Prostate gland (tissue), 2 donors: ENCODE measurements around the gene CGN. TPM values are rescaled to one million over a fixed set of nuclear protein-coding genes. Genes with fewer than 3 reads are reported as not detected.

Source experiments
- DNase-seq: peaks from one replicate; pipeline ENCODE4 v3.0.0-alpha.2; 2019; ENCODE audit warnings: low spot score
- H3K27ac ChIP-seq, 2 donors: fragments of 200-600 bp; sonication (generic); 2 replicates each; pipeline ENCODE4 v1.5.1; 2017 to 2019
- H3K27me3 ChIP-seq: fragments of 200-600 bp; sonication (generic); replicated peaks from 2 replicates; pipeline ENCODE4 v1.5.1; 2019; ENCODE audit not compliant: insufficient read depth
- H3K36me3 ChIP-seq, 2 donors: fragments of 200-600 bp; sonication (generic); 1 replicate in 1 of 2; 2 replicates in 1 of 2; pipeline versions ENCODE4 v1.5.1 to v1.8.1; 2017 to 2019
- H3K4me1 ChIP-seq: fragments of 200-600 bp; sonication (generic); replicated peaks from 2 replicates; pipeline ENCODE4 v1.5.1; 2019
- H3K4me3 ChIP-seq, 2 donors: fragments of 200-600 bp; sonication (generic); 2 replicates each; pipeline ENCODE4 v1.5.1; 2017 to 2019
- H3K9me3 ChIP-seq: fragments of 200-600 bp; sonication (generic); 2 replicates; pipeline ENCODE4 v1.5.1; 2017
- CTCF ChIP-seq, 4 experiments: fragments of 200-600 bp in 2 of 4; fragments of 450-650 bp in 2 of 4; sonication (generic) in 2 of 4; IDR thresholded peaks; 1 replicate in 3 of 4; 2 replicates in 1 of 4; pipeline ENCODE4 v1.5.1; 2016 to 2019; ENCODE audit warnings: antibody characterized with exemption in 4 of 4, mild to moderate bottlenecking in 2 of 4, moderate library complexity in 2 of 4
- POLR2A ChIP-seq: fragments of 450-650 bp; IDR thresholded peaks from one replicate; pipeline ENCODE4 v1.6.1; 2016; ENCODE audit warnings: antibody characterized with exemption, mild to moderate bottlenecking
- POLR2AphosphoS5 ChIP-seq: sonication (generic); formaldehyde crosslinking; IDR thresholded peaks from one replicate; pipeline ENCODE4 v1.6.1; 2017; ENCODE audit warnings: antibody characterized with exemption
- WGBS: methylation state at CpG from one replicate; pipeline ENCODE4 v1.1.5; 2018; 5-methylcytosine and 5-hydroxymethylcytosine counted together
- intact Hi-C: fragments of 100-400 bp; cut with DNase I; formaldehyde crosslinking; loops from one replicate; pipeline ENCODE4 v1.14.2; 2022
- total RNA-seq, 2 donors: library from RNA; depleted of rRNA; stranded (reverse); fragments of >200 nt; gene quantifications; one replicate each; pipeline ENCODE4 v1.1.0, GENCODE V29; 2016

The CGN gene
- total RNA-seq, 2 donors from 2014 or later, result 23.2 to 37.5 TPM

DNA sequence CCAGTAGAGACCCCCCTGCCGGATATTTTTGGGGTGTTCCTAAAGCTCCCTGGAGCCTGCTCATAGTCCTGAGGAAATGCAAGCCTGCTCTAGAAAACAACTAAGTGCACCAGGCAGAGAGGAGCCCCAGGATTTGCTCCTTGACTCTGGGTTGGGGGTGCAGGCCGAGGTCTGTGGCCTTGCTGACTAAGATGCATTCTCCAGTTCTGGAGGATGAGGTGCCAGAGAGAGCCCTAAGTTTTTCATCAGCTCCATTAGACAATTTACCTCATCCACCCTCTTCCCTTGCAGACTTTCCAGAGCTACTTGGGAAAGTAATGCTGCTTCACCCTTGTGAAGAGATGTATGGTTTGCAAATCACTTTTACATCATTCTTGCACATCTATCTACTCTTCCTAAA, 38.0 kb downstream of the CGN start:
- no peak overlapping the region for H3K4me3 ChIP-seq
- H3K27me3 ChIP-seq, result no peaks in the 10 kb centered on the region
- DNase-seq, result no peak
- peak overlapping the region; percentile 57 to 65 for H3K27ac ChIP-seq
- WGBS, result 59% methylated on average over 2 of the region's 2 CpGs
- H3K36me3 ChIP-seq, result no peaks in the 10 kb centered on the region
- H3K4me1 ChIP-seq, result no peaks in the 10 kb centered on the region
- intact Hi-C loops, result no loop called here
- H3K9me3 ChIP-seq, result no peaks in the 10 kb centered on the region
- TF ChIP-seq CTCF (IDR thresholded peaks at IDR 0.05), result no peak
- TF ChIP-seq POLR2AphosphoS5, result no peak
- TF ChIP-seq POLR2A, result no peak

- no peak overlapping the region for H3K4me3 ChIP-seq
- H3K27me3 ChIP-seq, result no peaks in the 10 kb centered on the region
- no peak overlapping the region for H3K27ac ChIP-seq
- WGBS, result 86% methylated on average over 4 of the region's 4 CpGs
- TF ChIP-seq CTCF (IDR thresholded peaks at IDR 0.05) (no peak), POLR2AphosphoS5 (no peak), POLR2A (no peak)
- no peak for DNase-seq
- no peaks in the 10 kb centered on the region for H3K4me1 ChIP-seq
- intact Hi-C loops, result no loop called here
- H3K9me3 ChIP-seq, result no peaks in the 10 kb centered on the region
- H3K36me3 ChIP-seq, result no peaks in the 10 kb centered on the region
Measured at GRCh38 chr1:151553659-151554058, 42.5 kb downstream of the CGN start.

DNA sequence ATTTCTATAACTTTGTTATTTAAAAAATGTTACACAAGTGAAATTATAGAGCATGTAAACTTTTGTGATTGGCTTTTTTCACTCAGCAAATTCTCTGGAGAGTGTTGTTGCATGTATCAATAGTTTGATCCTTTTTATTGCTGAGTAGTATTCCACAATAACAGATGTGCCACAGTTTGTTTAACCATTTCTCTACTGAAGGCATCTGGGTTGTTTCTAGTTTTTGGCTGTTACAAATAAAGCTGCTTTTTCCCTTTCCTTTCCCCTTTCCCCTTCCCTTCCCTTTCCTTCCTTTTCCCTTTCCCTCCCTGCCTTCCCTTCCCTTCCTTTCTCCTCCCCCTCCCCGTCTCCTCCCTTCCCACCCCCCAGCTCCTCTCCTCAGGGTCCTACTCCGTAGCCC, 44.9 kb downstream of the CGN start:
- H3K4me1 ChIP-seq, result no peaks in the 10 kb centered on the region
- intact Hi-C loops, result no loop called here
- no peak for TF ChIP-seq CTCF (IDR thresholded peaks at IDR 0.05)
- TF ChIP-seq POLR2A, result no peak
- TF ChIP-seq POLR2AphosphoS5, result no peak
- no peaks in the 10 kb centered on the region for H3K9me3 ChIP-seq
- no peaks in the 10 kb centered on the region for H3K27me3 ChIP-seq
- no peak overlapping the region for H3K4me3 ChIP-seq
- H3K27ac ChIP-seq, result no peak overlapping the region
- DNase-seq, result no peak
- WGBS, result 100% methylated on average over 2 of the region's 2 CpGs
- H3K36me3 ChIP-seq, result no peaks in the 10 kb centered on the region

DNA sequence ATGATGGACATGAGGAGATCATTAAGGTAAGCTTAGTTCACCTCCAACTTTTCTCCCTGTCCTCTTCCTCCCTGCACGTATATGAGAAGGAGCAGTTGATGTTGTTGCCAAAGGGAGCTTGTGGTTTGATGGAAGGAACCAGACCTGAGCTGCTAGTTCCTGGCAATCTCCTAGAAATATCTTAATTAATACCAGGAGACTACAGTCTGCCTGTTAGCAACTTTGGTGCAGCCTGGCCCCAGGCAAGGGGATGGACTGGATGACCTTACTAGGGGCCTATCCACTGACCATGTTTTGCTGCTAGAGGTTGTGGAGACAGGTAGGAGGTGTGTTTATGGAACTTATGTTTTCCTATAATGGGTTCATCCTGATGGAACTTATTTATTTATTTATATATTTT, 51.5 kb downstream of the CGN start:
- no peak for TF ChIP-seq POLR2A
- TF ChIP-seq POLR2AphosphoS5, result no peak
- no peak for TF ChIP-seq CTCF (IDR thresholded peaks at IDR 0.05)
- WGBS, result 73% methylated on average over 1 of the region's 1 CpG
- no peak overlapping the region for H3K27ac ChIP-seq
- no peaks in the 10 kb centered on the region for H3K27me3 ChIP-seq
- H3K9me3 ChIP-seq, result no peaks in the 10 kb centered on the region
- H3K4me1 ChIP-seq, result no peaks in the 10 kb centered on the region
- no peak for DNase-seq
- no peak overlapping the region for H3K4me3 ChIP-seq
- no peaks in the 10 kb centered on the region for H3K36me3 ChIP-seq
- intact Hi-C loops, result no loop called here

DNA sequence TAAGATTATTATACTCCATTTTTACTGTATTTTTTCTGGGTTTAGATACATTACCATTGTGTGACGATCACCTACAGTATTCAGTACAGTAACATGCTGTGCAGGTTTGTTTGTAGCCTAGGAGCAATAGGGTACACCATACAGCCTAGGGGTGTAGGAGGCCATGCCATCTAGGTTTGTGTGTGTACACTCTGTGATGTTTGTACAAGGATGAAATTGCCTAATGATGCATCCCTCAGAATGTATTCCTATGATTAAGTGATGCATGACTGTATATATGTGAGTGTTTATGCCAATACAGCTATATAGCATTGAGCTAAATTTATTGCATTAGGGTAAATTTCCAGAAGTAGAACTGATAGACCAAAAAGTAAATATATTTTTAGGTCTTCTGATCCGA, 52.2 kb downstream of the CGN start:
- no peak for DNase-seq
- intact Hi-C loops, result no loop called here
- WGBS, result 47% methylated on average over 2 of the region's 2 CpGs

More for the DNA sequence above, 52.2 kb downstream of the CGN start:
- Histone ChIP-seq H3K36me3 (no peaks in the 10 kb centered on the region), H3K4me3 (no peak overlapping the region), H3K4me1 (no peaks in the 10 kb centered on the region), H3K27me3 (no peaks in the 10 kb centered on the region), H3K9me3 (no peaks in the 10 kb centered on the region), H3K27ac (no peak overlapping the region)
- no peak for TF ChIP-seq POLR2A
- no peak for TF ChIP-seq POLR2AphosphoS5
- no peak for TF ChIP-seq CTCF (IDR thresholded peaks at IDR 0.05)
